ENCODE results near the gene CORO2A.
A peak's percentile ranks its signal among the peaks of the same experiment; 100 is the strongest.

The CORO2A gene

GRCh38 chr9:98150721-98151120, 41.7 kb downstream of the CORO2A start:
- in situ Hi-C loops (cut with MboI; ENCODE audit: low sequenced_read_pairs, unreplicated experiment): no loop called here
- TF ChIP-seq CTCF (IDR thresholded peaks at IDR 0.05; ENCODE audit: borderline replicate concordance, control extremely low read depth, extremely low read depth, insufficient read depth, missing control alignments): no peak
- peak; percentile 8 for DNase-seq (ENCODE audit: low spot score)

- no peak for TF ChIP-seq CTCF (IDR thresholded peaks at IDR 0.05; ENCODE audit: borderline replicate concordance, control extremely low read depth, extremely low read depth, insufficient read depth, missing control alignments)
- peak; percentile 13 for DNase-seq (ENCODE audit: low spot score)
- in situ Hi-C loops (cut with MboI; ENCODE audit: low sequenced_read_pairs, unreplicated experiment): no loop called here
Observed at GRCh38 chr9:98150164-98150563, 42.3 kb downstream of the CORO2A start.

GRCh38 chr9:98149422-98149821, 43.0 kb downstream of the CORO2A start:
- no peak for TF ChIP-seq CTCF (IDR thresholded peaks at IDR 0.05; ENCODE audit: borderline replicate concordance, control extremely low read depth, extremely low read depth, insufficient read depth, missing control alignments)
- in situ Hi-C loops (cut with MboI; ENCODE audit: low sequenced_read_pairs, unreplicated experiment): no loop called here
- DNase-seq (ENCODE audit: low spot score): no peak

- DNase-seq (ENCODE audit: low spot score): no peak
- in situ Hi-C loops (cut with MboI; ENCODE audit: low sequenced_read_pairs, unreplicated experiment): no loop called here
- TF ChIP-seq CTCF (IDR thresholded peaks at IDR 0.05; ENCODE audit: borderline replicate concordance, control extremely low read depth, extremely low read depth, insufficient read depth, missing control alignments): no peak
Observed at GRCh38 chr9:98148486-98148885, 44.0 kb downstream of the CORO2A start.

GRCh38 chr9:98147582-98147981, 44.9 kb downstream of the CORO2A start:
- in situ Hi-C loops (cut with MboI; ENCODE audit: low sequenced_read_pairs, unreplicated experiment): no loop called here
- DNase-seq (ENCODE audit: low spot score): peak; percentile 11
- no peak for TF ChIP-seq CTCF (IDR thresholded peaks at IDR 0.05; ENCODE audit: borderline replicate concordance, control extremely low read depth, extremely low read depth, insufficient read depth, missing control alignments)

GRCh38 chr9:98146101-98146991, 46.1 kb downstream of the CORO2A start:
- in situ Hi-C loops (cut with MboI; ENCODE audit: low sequenced_read_pairs, unreplicated experiment): no loop called here
- DNase-seq (ENCODE audit: low spot score): peak; percentile 4
- no peak for TF ChIP-seq CTCF (IDR thresholded peaks at IDR 0.05; ENCODE audit: borderline replicate concordance, control extremely low read depth, extremely low read depth, insufficient read depth, missing control alignments)

All from GM13976 (cell line).